Measurements from ENCODE around the gene ARHGAP24.

- TF ChIP-seq CTCF (IDR thresholded peaks at IDR 0.05) (no peak), ZFX (IDR thresholded peaks at IDR 0.05; ENCODE audit: borderline replicate concordance) (no peak)
Measured at GRCh38 chr4:86007042-86007441, 532.1 kb downstream of the ARHGAP24 start.

Measured in 22Rv1 (cell line).